HG02798 (cell line): ENCODE data around the gene KLK15.

Experiments
- ATAC-seq: cut with Tn5 transposase; IDR thresholded peaks from one replicate; pipeline ENCODE4 v1.9.1; 2021; ENCODE audit warnings: mild to moderate bottlenecking; ENCODE audit not compliant: unreplicated experiment, poor library complexity

KLK15 gene, protein sequence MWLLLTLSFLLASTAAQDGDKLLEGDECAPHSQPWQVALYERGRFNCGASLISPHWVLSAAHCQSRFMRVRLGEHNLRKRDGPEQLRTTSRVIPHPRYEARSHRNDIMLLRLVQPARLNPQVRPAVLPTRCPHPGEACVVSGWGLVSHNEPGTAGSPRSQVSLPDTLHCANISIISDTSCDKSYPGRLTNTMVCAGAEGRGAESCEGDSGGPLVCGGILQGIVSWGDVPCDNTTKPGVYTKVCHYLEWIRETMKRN

DNA sequence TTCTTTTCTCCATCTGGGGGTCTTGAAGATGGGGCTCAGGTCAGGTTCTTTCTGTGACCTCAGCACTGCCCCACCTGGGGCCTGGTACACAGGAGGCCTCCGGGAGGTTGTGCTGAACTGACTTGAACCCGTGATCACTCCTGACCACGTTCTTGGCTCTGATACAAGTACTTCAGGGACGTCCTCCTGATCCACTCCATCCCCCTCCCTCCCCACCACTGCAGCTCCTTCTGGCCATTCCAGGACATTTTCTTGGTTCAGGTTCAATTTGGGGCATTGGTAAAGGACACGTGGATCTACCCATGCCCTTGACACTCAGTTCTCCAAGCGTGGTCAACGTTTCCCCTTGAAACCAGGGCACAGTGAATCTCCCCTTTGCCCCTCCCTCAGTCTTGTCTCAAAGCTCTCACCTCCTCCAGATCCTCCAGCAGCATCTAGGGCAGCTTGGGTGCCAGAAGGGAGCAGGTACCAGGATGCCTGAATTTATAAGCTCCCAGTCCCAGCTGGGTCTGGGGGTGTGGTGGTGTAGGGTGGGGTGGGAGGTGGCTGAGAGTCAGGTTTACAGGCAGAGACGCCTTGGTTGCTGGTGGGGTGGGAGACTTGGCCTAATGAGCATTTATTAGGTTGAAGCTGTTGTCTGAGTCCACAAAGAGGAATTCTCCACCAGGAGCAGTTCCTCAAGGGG, at the start of gene KLK15:
KLK15 (minus strand) TSS at position 458 of the 685 bp plus-strand sequence. CDS start 2,082 bp downstream, outside the sequence.
- ATAC-seq, result no peak

DNA sequence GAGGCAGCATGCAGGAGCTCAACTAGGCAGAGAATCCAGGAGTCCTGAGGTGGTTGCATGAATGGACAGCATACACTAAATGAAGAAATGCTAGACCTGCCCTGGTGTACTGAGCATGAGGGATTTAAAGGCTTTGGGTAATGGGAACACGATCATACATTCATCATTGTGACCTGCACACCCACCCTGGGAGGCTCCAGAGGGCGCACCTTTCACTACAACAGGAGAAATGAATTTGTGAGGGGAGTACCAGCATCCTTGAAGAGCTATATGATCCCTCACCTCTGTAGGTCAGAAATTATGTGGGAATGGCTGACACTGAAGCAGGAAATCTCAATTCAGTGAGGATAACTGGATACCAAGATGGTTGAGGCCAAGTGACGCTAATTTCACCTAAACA, 48.8 kb upstream of the KLK15 start:
- ATAC-seq, result no peak

- ATAC-seq, result no peak
These were observed 46.9 kb upstream of the KLK15 start for GRCh38 chr19:50880241-50880640.

DNA sequence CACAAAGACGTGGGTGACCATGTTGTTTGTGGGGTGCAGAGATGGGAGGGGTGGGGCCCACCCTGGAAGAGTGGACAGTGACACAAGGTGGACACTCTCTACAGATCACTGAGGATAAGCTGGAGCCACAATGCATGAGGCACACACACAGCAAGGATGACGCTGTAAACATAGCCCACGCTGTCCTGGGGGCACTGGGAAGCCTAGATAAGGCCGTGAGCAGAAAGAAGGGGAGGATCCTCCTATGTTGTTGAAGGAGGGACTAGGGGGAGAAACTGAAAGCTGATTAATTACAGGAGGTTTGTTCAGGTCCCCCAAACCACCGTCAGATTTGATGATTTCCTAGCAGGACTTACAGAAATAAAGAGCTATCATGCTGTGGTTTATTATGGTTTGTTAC, 45.5 kb upstream of the KLK15 start:
- ATAC-seq, result no peak

- ATAC-seq, result no peak
These were observed 44.0 kb upstream of the KLK15 start for GRCh38 chr19:50877338-50877737.

- no peak for ATAC-seq
These were observed 43.1 kb upstream of the KLK15 start for GRCh38 chr19:50876456-50876855.

DNA sequence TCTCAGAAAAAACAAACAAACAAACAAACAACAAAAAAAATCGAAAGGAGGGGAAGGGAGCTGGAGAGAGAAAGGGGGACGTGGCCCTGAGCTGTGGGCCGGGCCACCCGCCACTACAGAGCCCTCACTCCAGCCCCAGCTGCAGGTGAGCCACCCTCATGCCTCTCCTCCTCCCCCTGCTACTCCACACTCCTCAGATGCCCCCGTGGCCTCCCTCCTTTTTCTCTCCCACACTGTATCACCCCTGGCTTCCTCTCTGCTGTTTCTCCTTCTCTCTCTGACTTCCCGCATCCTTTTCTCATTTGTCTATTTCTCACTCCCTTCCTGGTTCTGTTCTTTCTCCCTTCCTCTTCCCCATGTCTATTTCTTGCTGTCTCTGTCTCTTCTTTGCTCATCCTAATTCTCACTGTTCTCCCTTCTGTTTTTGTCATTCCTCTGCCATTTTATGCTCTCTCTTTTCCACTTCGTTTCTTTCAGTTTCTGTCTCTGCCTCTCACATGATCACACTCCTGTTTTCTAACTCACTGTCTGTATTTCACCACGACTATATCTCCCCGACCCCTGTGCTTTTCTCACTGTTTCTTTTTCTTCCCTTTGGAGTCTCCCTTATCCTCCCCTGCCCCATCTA, 42.5 kb upstream of the KLK15 start:
- ATAC-seq, result no peak

- ATAC-seq, result no peak
These were observed 40.8 kb upstream of the KLK15 start for GRCh38 chr19:50874211-50874610.

GRCh38 chr19:50873056-50873455, 39.7 kb upstream of the KLK15 start, which contains the start of gene KLK2:
Gene KLK2 (plus strand): TSS chr19:50873439. CDS start chr19:50873474, 35 bp downstream.
- ATAC-seq, result no peak

DNA sequence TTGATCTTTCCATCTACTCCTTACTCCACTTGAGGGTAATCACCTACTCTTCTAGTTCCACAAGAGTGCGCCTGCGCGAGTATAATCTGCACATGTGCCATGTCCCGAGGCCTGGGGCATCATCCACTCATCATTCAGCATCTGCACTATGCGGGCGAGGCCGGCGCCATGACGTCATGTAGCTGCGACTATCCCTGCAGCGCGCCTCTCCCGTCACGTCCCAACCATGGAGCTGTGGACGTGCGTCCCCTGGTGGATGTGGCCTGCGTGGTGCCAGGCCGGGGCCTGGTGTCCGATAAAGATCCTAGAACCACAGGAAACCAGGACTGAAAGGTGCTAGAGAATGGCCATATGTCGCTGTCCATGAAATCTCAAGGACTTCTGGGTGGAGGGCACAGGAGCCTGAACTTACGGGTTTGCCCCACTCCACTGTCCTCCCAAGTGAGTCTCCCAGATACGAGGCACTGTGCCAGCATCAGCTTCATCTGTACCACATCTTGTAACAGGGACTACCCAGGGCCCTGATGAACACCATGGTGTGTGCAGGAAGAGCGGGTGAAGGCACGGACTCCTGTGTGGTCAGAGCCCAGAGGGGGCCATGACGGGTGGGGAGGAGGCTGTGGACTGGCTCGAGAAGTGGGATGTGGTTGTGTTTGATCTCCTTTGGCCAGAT, 37.2 kb upstream of the KLK15 start:
- no peak for ATAC-seq

DNA sequence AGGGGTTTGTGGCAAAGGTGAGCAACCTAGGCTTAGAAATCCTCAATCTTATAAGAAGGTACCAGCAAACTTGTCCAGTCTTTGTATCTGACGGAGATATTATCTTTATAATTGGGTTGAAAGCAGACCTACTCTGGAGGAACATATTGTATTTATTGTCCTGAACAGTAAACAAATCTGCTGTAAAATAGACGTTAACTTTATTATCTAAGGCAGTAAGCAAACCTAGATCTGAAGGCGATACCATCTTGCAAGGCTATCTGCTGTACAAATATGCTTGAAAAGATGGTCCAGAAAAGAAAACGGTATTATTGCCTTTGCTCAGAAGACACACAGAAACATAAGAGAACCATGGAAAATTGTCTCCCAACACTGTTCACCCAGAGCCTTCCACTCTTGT, 36.1 kb upstream of the KLK15 start:
- no peak for ATAC-seq

GRCh38 chr19:50861496-50862286, 28.3 kb upstream of the KLK15 start:
- ATAC-seq, result no peak

DNA sequence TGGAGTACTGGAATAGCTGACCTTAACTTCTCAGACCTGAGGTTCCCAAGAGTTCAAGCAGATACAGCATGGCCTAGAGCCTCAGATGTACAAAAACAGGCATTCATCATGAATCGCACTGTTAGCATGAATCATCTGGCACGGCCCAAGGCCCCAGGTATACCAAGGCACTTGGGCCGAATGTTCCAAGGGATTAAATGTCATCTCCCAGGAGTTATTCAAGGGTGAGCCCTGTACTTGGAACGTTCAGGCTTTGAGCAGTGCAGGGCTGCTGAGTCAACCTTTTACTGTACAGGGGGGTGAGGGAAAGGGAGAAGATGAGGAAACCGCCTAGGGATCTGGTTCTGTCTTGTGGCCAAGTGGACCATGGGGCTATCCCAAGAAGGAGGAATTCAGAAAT, 27.6 kb upstream of the KLK15 start:
- no peak for ATAC-seq

- no peak for ATAC-seq
These were observed 26.5 kb upstream of the KLK15 start for GRCh38 chr19:50859849-50860248.

DNA sequence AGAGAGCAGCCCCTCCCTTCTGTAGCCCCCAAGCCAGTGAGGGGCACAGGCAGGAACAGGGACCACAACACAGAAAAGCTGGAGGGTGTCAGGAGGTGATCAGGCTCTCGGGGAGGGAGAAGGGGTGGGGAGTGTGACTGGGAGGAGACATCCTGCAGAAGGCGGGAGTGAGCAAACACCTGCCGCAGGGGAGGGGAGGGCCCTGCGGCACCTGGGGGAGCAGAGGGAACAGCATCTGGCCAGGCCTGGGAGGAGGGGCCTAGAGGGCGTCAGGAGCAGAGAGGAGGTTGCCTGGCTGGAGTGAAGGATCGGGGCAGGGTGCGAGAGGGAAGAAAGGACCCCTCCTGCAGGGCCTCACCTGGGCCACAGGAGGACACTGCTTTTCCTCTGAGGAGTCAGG, 25.5 kb upstream of the KLK15 start:
- no peak for ATAC-seq

DNA sequence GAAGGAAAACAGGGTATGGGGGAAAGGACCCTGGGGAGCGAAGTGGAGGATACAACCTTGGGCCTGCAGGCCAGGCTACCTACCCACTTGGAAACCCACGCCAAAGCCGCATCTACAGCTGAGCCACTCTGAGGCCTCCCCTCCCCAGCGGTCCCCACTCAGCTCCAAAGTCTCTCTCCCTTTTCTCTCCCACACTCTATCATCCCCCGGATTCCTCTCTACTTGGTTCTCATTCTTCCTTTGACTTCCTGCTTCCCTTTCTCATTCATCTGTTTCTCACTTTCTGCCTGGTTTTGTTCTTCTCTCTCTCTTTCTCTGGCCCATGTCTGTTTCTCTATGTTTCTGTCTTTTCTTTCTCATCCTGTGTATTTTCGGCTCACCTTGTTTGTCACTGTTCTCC, 24.0 kb upstream of the KLK15 start:
- no peak for ATAC-seq

GRCh38 chr19:50854636-50855410, 21.4 kb upstream of the KLK15 start, which contains the start of gene KLK3:
Gene KLK3 (plus strand): TSS chr19:50854915. CDS start chr19:50854956, 41 bp downstream.
- no peak for ATAC-seq

GRCh38 chr19:50851620-50852019, 18.2 kb upstream of the KLK15 start:
- ATAC-seq, result no peak

DNA sequence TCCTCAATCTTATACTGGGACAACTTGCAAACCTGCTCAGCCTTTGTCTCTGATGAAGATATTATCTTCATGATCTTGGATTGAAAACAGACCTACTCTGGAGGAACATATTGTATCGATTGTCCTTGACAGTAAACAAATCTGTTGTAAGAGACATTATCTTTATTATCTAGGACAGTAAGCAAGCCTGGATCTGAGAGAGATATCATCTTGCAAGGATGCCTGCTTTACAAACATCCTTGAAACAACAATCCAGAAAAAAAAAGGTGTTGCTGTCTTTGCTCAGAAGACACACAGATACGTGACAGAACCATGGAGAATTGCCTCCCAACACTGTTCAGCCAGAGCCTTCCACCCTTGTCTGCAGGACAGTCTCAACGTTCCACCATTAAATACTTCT, 17.4 kb upstream of the KLK15 start:
- no peak for ATAC-seq
